HL-60/S4 (cell line): ENCODE results near the gene GFRA4.

Experiments used
- in situ Hi-C: fragments of 300-500 bp; cut with MboI; formaldehyde crosslinking; loops from 2 replicates; pipeline ENCODE4 v1.14.3; 2022; ENCODE audit warnings: low sequenced_read_pairs

The GFRA4 gene

DNA sequence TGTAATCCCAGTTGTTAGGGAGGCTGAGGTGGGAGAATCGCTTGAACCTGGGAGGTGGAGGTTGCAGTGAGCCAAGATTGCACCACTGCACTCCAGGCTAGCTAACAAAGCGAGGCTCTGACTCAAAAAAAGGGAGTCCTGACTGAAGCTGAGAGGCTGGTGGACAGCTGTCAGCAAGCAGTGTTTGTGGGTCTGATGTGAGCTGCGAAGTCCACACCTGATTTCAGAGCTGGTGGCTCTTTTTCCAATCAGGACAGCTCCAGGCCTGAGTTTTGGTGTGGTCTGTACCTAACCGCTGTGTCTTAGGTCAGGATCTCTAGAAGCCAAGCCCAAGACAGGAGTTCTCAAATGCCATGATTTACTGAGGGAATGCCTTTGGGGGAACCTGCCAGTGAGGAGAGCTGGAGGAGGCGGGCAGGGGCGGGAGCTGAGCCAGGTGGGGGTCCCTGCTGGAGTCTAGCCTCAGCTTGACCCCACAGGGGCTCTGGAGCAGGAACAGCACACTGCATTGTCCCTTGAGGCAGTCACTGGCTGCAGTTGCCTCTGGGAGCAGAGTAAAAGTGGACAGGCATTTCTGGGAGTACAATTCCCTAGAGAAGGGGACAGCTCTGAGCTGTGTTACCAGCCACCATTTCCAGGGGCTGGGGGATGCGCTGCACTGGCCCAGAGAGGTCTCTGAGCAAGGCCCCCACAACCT lies 5.0 kb downstream of the GFRA4 start:
- in situ Hi-C loops: no loop called here

- in situ Hi-C loops: no loop called here
These were observed 8.1 kb downstream of the GFRA4 start for GRCh38 chr20:3655131-3655405.

DNA sequence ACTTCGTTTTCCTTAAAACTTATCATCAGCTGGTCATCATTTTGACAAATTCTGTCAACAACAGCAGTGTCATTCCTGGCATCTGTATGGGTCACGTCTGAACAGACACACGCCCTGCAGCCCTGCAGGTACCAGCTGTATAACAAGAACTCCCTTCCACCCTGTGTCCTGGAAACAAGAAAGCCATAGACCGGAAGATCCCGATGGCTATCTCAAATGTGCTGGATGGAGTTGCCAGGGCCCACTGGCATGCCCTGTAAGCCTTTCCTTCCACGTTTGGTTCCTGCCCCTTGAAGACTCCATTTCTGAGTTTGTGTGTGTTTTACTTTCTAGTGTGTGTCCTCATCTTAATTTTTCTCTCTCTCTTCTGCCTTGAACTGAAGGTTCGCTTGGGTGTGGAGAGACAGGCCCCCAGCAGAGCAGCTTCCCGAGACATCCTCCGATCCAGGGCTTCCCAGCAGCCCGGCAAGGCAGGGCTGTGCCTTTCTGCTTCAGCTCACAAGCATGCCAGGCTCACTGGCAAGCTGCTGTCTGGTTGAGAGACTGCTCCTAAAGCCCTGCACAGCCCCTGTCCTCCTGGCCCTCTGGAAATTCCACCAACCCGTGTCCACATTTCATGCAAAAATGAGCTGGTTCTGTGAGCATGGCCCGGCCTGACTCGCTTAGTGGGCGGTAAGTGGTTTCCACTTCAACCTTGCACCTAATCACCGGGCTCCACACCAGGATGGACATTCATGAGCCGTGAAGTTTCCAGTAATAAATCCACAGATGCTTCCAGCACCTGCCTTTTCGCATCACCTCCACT lies 8.7 kb downstream of the GFRA4 start:
- in situ Hi-C loops: no loop called here

DNA sequence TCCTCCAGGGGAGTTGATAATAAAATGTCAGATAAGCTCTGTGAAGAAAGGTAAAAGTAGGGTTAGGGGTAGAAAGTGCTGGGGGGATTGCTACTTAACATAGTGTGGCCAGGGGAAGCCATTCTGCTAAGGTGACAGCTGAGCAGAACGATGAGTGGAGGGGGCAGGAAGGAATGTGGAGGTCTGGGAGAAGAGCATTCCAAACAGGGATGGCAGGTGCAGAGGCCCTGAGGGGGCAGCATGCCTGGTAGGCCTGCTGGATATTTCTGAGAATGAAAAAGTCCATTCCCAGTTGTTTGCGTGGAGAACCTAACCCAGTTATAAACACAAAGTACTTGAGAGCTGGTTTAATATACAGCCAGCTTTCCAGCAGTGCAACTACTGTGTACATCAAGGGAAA lies 9.3 kb downstream of the GFRA4 start:
- in situ Hi-C loops: no loop called here

GRCh38 chr20:3652676-3653596 lies 10.3 kb downstream of the GFRA4 start:
- in situ Hi-C loops: no loop called here

- in situ Hi-C loops: no loop called here
These were observed 11.0 kb downstream of the GFRA4 start for GRCh38 chr20:3652221-3652620.

DNA sequence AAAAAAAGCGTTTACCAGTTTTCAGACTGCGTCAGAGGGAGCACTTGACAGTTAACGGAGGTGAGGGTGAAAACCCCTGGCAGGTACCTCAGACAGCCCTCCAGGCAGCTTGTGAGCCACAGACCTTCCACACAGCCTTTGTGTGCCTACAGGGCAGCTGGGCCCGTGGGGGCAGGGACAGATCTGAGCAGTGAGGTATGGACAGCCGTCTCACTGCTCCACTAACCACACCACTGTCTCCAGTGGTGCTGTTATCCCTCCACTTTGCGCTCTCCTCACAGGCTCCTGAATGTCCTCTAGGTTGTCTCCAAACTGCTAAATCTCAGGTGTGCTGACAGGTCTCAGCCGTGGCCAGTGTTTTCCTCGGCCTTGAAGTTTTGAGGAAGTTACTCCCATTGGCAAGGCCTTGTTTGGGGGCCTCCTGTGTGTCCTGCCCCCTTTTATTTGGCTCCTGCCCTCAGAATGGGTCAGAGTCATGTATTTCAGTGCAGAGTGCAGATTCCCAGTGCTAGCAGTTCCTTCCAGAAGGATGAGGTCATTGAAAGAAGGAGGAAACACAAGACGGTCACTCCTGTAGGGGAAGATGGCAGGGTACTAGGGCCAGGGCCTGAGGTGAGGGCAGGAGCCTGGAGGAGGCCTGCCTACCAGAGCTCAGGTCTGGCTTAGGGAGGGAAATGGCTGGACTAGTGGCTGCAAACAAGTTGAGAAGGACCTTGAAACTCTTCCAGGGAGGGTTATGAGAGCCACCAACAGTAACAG lies 11.8 kb downstream of the GFRA4 start:
- in situ Hi-C loops: no loop called here

DNA sequence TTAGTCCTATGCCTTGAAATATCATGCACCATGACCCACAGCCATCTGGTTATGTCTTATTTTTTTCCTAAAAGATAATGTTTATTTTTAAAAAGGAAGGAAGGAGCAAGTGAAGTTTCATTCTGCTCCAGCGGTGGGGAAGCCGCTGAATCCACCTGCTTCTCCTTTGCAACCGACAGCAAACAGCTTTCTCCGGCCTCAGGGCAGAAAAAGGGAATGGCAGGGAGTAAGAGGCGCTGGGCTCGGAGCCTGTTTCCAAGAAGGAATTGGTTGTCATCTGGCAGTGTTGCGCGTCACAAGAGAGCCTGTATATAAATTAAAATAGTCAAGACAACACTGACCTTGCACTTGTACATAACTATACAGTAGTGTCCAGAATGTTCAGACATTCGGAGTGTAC lies 14.2 kb downstream of the GFRA4 start:
- in situ Hi-C loops: no loop called here

- in situ Hi-C loops: no loop called here
These were observed 15.7 kb downstream of the GFRA4 start for GRCh38 chr20:3647473-3647872.

DNA sequence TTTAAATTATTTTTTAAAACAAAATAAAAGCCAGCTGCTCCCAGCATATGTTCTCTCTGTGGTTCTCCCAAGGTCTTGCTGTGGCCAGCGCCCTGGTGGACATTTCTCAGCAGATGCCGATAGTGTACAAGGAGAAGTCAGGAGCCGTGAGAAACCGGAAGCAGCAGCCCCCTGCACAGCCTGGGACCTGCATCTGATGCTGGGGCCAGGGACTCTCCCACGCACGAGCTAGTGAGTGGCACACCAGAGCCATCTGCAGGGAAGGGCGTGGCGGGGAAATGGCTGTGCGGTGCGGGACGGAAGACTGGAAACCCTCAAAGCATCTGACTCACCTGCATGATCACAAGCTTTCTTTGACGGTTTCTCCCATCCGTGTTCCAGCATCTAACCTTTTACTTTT lies 16.5 kb downstream of the GFRA4 start:
- in situ Hi-C loops: no loop called here

- in situ Hi-C loops: no loop called here
These were observed 17.1 kb downstream of the GFRA4 start for GRCh38 chr20:3646067-3646440.

- in situ Hi-C loops: no loop called here
These were observed 17.7 kb downstream of the GFRA4 start for GRCh38 chr20:3645309-3646066.

GRCh38 chr20:3640259-3640658 lies 22.9 kb downstream of the GFRA4 start:
- in situ Hi-C loops: no loop called here

DNA sequence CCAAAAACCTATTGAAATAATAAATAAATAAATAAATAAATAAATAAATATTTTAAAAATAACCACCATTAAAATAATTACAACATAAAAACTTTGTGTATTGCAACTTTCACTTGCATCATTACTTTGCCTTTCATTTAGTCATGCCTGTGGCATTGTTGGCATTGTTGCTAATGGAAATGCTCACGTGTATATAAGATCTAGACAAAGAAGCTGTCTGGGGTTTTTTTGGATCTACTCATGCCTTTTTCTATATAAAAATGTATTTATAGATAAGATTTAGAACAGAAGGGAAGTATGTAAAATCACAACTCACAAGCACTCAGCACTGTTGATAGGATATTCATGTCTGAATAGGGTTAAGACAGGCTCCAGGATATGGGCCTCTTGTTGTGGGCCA lies 27.9 kb downstream of the GFRA4 start:
- in situ Hi-C loops: no loop called here

- in situ Hi-C loops: no loop called here
These were observed 29.2 kb downstream of the GFRA4 start for GRCh38 chr20:3633913-3634478.

DNA sequence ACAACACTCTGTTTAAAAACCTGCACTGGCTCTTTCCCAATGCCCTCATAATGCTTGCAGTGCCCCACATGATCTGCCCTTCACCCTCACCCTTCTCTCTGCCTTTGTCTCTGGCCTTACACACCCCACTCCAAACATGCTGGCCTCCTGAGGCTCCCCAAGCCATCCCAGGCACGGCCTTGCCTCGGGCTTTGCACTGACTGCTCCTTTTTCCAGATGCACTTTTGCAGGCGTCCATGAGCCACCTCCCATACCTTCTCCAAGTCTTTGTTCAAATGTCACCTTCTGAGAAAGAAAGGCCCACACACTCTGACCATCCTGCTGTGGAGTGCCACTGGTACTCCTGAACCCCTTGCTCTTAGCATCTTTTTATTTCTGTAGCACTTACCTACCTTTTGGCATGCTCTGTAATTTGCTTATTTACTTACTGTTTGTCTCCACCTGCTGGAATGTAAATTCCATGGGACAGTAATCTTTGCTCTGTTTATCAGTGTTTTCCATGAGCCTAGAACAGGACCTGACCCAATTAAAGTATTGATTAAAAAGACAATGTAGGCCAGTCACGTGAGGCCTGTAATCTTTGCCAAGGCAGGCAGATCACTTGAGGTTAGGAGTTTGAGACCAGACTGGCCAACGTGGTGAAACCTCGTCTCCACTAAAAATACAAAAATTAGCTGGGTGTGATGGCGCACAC lies 30.7 kb downstream of the GFRA4 start:
- in situ Hi-C loops: no loop called here

GRCh38 chr20:3631534-3631933 lies 31.7 kb downstream of the GFRA4 start:
- in situ Hi-C loops: no loop called here

GRCh38 chr20:3630429-3630828 lies 32.8 kb downstream of the GFRA4 start:
- in situ Hi-C loops: no loop called here

- in situ Hi-C loops: no loop called here
These were observed 33.3 kb downstream of the GFRA4 start for GRCh38 chr20:3629893-3630292.
